Breast epithelium (tissue), 4 donors: ENCODE data around the gene TBC1D8. TPM values are rescaled to one million over a fixed set of nuclear protein-coding genes. Genes with fewer than 3 reads are reported as not detected.

Source experiments
- DNase-seq, 2 donors: peaks; one replicate each; pipeline ENCODE4 v3.0.0-alpha.2; 2019; ENCODE audit warnings: low spot score in 2 of 2
- H3K27ac ChIP-seq, 2 donors: fragments of 200-600 bp; sonication (generic) in 1 of 2; one replicate each; pipeline ENCODE4 v1.5.1; 2016 to 2019; ENCODE audit warnings: mild to moderate bottlenecking in 1 of 2
- H3K27me3 ChIP-seq, 2 donors: fragments of 200-600 bp; sonication (generic) in 1 of 2; one replicate each; pipeline versions ENCODE4 v1.5.1 to v1.6.0; 2017 to 2019; ENCODE audit warnings: control low read depth in 1 of 2, mild to moderate bottlenecking in 1 of 2
- H3K36me3 ChIP-seq: fragments of 200-600 bp; one replicate; pipeline ENCODE4 v1.5.1; 2019
- H3K4me1 ChIP-seq, 2 donors: fragments of 200-600 bp; sonication (generic); one replicate each; pipeline ENCODE4 v1.5.1; 2016 to 2019; ENCODE audit warnings: control low read depth in 1 of 2
- H3K4me3 ChIP-seq, 3 donors: fragments of 200-600 bp; sonication (generic); 1 replicate in 2 of 3; 2 replicates in 1 of 3; pipeline ENCODE4 v1.5.1; 2016 to 2019; ENCODE audit warnings: mild to moderate bottlenecking in 3 of 3, moderate library complexity in 2 of 3
- H3K9me3 ChIP-seq, 2 donors: fragments of 200-600 bp; sonication (generic) in 1 of 2; one replicate each; pipeline ENCODE4 v1.5.1; 2016 to 2019; ENCODE audit warnings: control low read depth in 1 of 2
- CTCF ChIP-seq, 3 donors: fragments of 450-650 bp; IDR thresholded peaks; one replicate each; pipeline ENCODE4 v1.5.1; 2016 to 2017; ENCODE audit warnings: antibody characterized with exemption in 3 of 3, mild to moderate bottlenecking in 3 of 3, moderate library complexity in 3 of 3
- POLR2A ChIP-seq: fragments of 450-650 bp; IDR thresholded peaks from one replicate; pipeline ENCODE4 v1.6.1; 2016; ENCODE audit warnings: antibody characterized with exemption, mild to moderate bottlenecking, moderate library complexity
- POLR2AphosphoS5 ChIP-seq, 3 donors: sonication (generic); formaldehyde crosslinking; IDR thresholded peaks; one replicate each; pipeline ENCODE4 v1.6.1; 2017; ENCODE audit warnings: antibody characterized with exemption in 3 of 3
- intact Hi-C: fragments of 100-400 bp; cut with DNase I; formaldehyde crosslinking; loops from one replicate; pipeline ENCODE4 v1.15.1; 2023; ENCODE audit warnings: low total_unique reads
- total RNA-seq, 3 donors: library from RNA; depleted of rRNA; stranded (reverse); fragments of >200 nt; gene quantifications; one replicate each; pipeline ENCODE4 v1.1.0, GENCODE V29; 2016

TBC1D8 gene
- total RNA-seq, 3 donors from 2014 or later, result 19.5 to 92.4 (median 89.7) TPM

- no peak overlapping the region for H3K27ac ChIP-seq
- no peak for DNase-seq
- intact Hi-C loops, result no loop called here
- no peaks in the 10 kb centered on the region for H3K4me1 ChIP-seq
- no peaks in the 10 kb centered on the region for H3K9me3 ChIP-seq
- TF ChIP-seq POLR2AphosphoS5 (IDR thresholded peaks at IDR 0.05) (no peak), CTCF (IDR thresholded peaks at IDR 0.05) (no peak), POLR2A (no peak)
- no peak overlapping the region for H3K4me3 ChIP-seq
- no peaks in the 10 kb centered on the region for H3K36me3 ChIP-seq
- H3K27me3 ChIP-seq, result no peaks in the 10 kb centered on the region
These were observed 67.6 kb downstream of the TBC1D8 start for GRCh38 chr2:101083613-101084012.

GRCh38 chr2:101082998-101083397 lies 68.2 kb downstream of the TBC1D8 start:
- intact Hi-C loops, result no loop called here
- Histone ChIP-seq H3K9me3 (no peaks in the 10 kb centered on the region), H3K4me1 (no peaks in the 10 kb centered on the region)

GRCh38 chr2:101081375-101081907 lies 69.7 kb downstream of the TBC1D8 start:
- Histone ChIP-seq H3K9me3 (no peaks in the 10 kb centered on the region), H3K4me1 (no peaks in the 10 kb centered on the region), H3K4me3 (no peak overlapping the region), H3K27me3 (no peaks in the 10 kb centered on the region), H3K27ac (peak overlapping the region in 1 of 2 donors; percentile 16), H3K36me3 (no peaks in the 10 kb centered on the region)
- intact Hi-C loops, result no loop called here
- no peak for DNase-seq
- TF ChIP-seq POLR2AphosphoS5 (IDR thresholded peaks at IDR 0.05) (no peak), CTCF (IDR thresholded peaks at IDR 0.05) (no peak), POLR2A (no peak)

More at GRCh38 chr2:101082998-101083397, 68.2 kb downstream of the TBC1D8 start:
- Histone ChIP-seq H3K27ac (no peak overlapping the region), H3K27me3 (no peaks in the 10 kb centered on the region), H3K36me3 (no peaks in the 10 kb centered on the region), H3K4me3 (no peak overlapping the region)
- no peak for DNase-seq
- no peak for TF ChIP-seq CTCF (IDR thresholded peaks at IDR 0.05)
- no peak for TF ChIP-seq POLR2AphosphoS5 (IDR thresholded peaks at IDR 0.05)
- no peak for TF ChIP-seq POLR2A

- no peaks in the 10 kb centered on the region for H3K36me3 ChIP-seq
- no peaks in the 10 kb centered on the region for H3K9me3 ChIP-seq
- DNase-seq, result peak in 1 of 2 donors; percentile 37
- no peaks in the 10 kb centered on the region for H3K4me1 ChIP-seq
- no peak overlapping the region for H3K4me3 ChIP-seq
- intact Hi-C loops, result no loop called here
- H3K27ac ChIP-seq, result peak overlapping the region; percentile 4 to 42
- no peaks in the 10 kb centered on the region for H3K27me3 ChIP-seq
- TF ChIP-seq CTCF (IDR thresholded peaks at IDR 0.05), result no peak
- TF ChIP-seq POLR2AphosphoS5 (IDR thresholded peaks at IDR 0.05), result peak in 1 of 3 donors; percentile 25
- TF ChIP-seq POLR2A, result no peak
These were observed 70.7 kb downstream of the TBC1D8 start for GRCh38 chr2:101080211-101081068.

GRCh38 chr2:101076581-101076980 lies 74.6 kb downstream of the TBC1D8 start:
- Histone ChIP-seq H3K4me1 (no peaks in the 10 kb centered on the region), H3K4me3 (no peak overlapping the region), H3K36me3 (no peaks in the 10 kb centered on the region), H3K27me3 (no peaks in the 10 kb centered on the region), H3K27ac (no peak overlapping the region), H3K9me3 (no peaks in the 10 kb centered on the region)
- no peak for DNase-seq
- TF ChIP-seq CTCF (IDR thresholded peaks at IDR 0.05) (no peak), POLR2A (no peak), POLR2AphosphoS5 (IDR thresholded peaks at IDR 0.05) (no peak)
- intact Hi-C loops, result no loop called here
